Stimulated activated naive B cell treated with anti-CD40 and anti-IgM and Interleukin-4, amounts not matched to agents 10 μg/mL and 1 μg/mL and 100 μg/mL, for 72 hours (primary cell): Measurements from ENCODE around the gene RAB11B.

Source experiments
- ATAC-seq, 2 donors: fragments of 150-1000 bp; cut with Tn5 transposase; replicated peaks; 2 replicates each; pipeline ENCODE4 v1.10.0; 2021; ENCODE audit warnings: moderate library complexity in 1 of 2
- DNase-seq: peaks from one replicate; pipeline ENCODE4 v3.0.0; 2021
- H3K27ac Mint-ChIP-seq: one replicate; pipeline ENCODE4 v1.8.0; 2022; ENCODE audit warnings: mild to moderate bottlenecking, mixed read lengths
- H3K27me3 Mint-ChIP-seq, 2 donors: one replicate each; pipeline ENCODE4 v1.8.0; 2022; ENCODE audit warnings: mixed read lengths in 2 of 2
- H3K36me3 Mint-ChIP-seq, 2 donors: one replicate each; pipeline ENCODE4 v1.8.0; 2022; ENCODE audit warnings: mixed read lengths in 2 of 2, mild to moderate bottlenecking in 1 of 2
- H3K4me1 Mint-ChIP-seq, 2 donors: one replicate each; pipeline ENCODE4 v1.8.0; 2022; ENCODE audit warnings: mixed read lengths in 2 of 2, mild to moderate bottlenecking in 1 of 2
- H3K4me3 Mint-ChIP-seq, 2 donors: one replicate each; pipeline ENCODE4 v1.8.0; 2022; ENCODE audit warnings: mild to moderate bottlenecking in 2 of 2, mixed read lengths in 2 of 2, moderate library complexity in 1 of 2
- H3K9me3 Mint-ChIP-seq, 2 donors: one replicate each; pipeline ENCODE4 v1.8.0; 2022; ENCODE audit warnings: mixed read lengths in 2 of 2, mild to moderate bottlenecking in 1 of 2

RAB11B gene

GRCh38 chr19:8445488-8446001, 55.4 kb downstream of the RAB11B start:
- no peaks in the 10 kb centered on the region for H3K9me3 Mint-ChIP-seq
- H3K27ac Mint-ChIP-seq: peak overlapping the region; percentile 94
- H3K27me3 Mint-ChIP-seq: no peaks in the 10 kb centered on the region
- DNase-seq (peak; percentile 12), ATAC-seq (peak; percentile 31)
- peaks cover 15 to 33% of the 10 kb centered on the region in 2 donors for H3K36me3 Mint-ChIP-seq
- peaks cover 28 to 44% of the 10 kb centered on the region in 2 donors for H3K4me1 Mint-ChIP-seq
- peak overlapping the region; percentile 92 to 98 for H3K4me3 Mint-ChIP-seq

- peaks cover 28 to 48% of the 10 kb centered on the region in 2 donors for H3K4me1 Mint-ChIP-seq
- ATAC-seq (no peak), DNase-seq (no peak)
- peak overlapping the region; percentile 94 for H3K27ac Mint-ChIP-seq
- H3K36me3 Mint-ChIP-seq: peaks cover 15 to 36% of the 10 kb centered on the region in 2 donors
- H3K4me3 Mint-ChIP-seq: peak overlapping the region; percentile 92 to 98
- H3K9me3 Mint-ChIP-seq: no peaks in the 10 kb centered on the region
- no peaks in the 10 kb centered on the region for H3K27me3 Mint-ChIP-seq
Measured at GRCh38 chr19:8446061-8446709, 56.0 kb downstream of the RAB11B start.

- Mint-ChIP-seq H3K9me3 (no peaks in the 10 kb centered on the region), H3K36me3 (peaks cover 30 to 50% of the 10 kb centered on the region in 2 donors), H3K4me1 (peaks cover 46 to 82% of the 10 kb centered on the region in 2 donors), H3K27ac (peak overlapping the region; percentile 80), H3K4me3 (peak overlapping the region in 1 of 2 donors; percentile 10), H3K27me3 (no peaks in the 10 kb centered on the region)
- ATAC-seq (no peak), DNase-seq (no peak)
Measured at GRCh38 chr19:8449830-8450229, 59.7 kb downstream of the RAB11B start.

- peaks cover 44 to 87% of the 10 kb centered on the region in 2 donors for H3K4me1 Mint-ChIP-seq
- peaks cover 28 to 48% of the 10 kb centered on the region in 2 donors for H3K36me3 Mint-ChIP-seq
- H3K4me3 Mint-ChIP-seq: no peak overlapping the region
- no peaks in the 10 kb centered on the region for H3K27me3 Mint-ChIP-seq
- ATAC-seq (no peak), DNase-seq (no peak)
- no peaks in the 10 kb centered on the region for H3K9me3 Mint-ChIP-seq
- H3K27ac Mint-ChIP-seq: peak overlapping the region; percentile 69
Measured at GRCh38 chr19:8451377-8451776, 61.2 kb downstream of the RAB11B start.

GRCh38 chr19:8451885-8452284, 61.7 kb downstream of the RAB11B start:
- Mint-ChIP-seq H3K27ac (peak overlapping the region; percentile 69), H3K4me1 (peaks cover 46 to 87% of the 10 kb centered on the region in 2 donors), H3K27me3 (no peaks in the 10 kb centered on the region), H3K4me3 (no peak overlapping the region), H3K9me3 (no peaks in the 10 kb centered on the region), H3K36me3 (peaks cover 29 to 49% of the 10 kb centered on the region in 2 donors)
- DNase-seq (no peak), ATAC-seq (no peak)

GRCh38 chr19:8452446-8453123, 62.4 kb downstream of the RAB11B start:
- H3K4me3 Mint-ChIP-seq: no peak overlapping the region
- DNase-seq (no peak), ATAC-seq (no peak)
- peak overlapping the region; percentile 42 for H3K27ac Mint-ChIP-seq
- H3K27me3 Mint-ChIP-seq: no peaks in the 10 kb centered on the region
- H3K36me3 Mint-ChIP-seq: peaks cover 25 to 42% of the 10 kb centered on the region in 2 donors
- H3K4me1 Mint-ChIP-seq: peaks cover 41 to 80% of the 10 kb centered on the region in 2 donors
- no peaks in the 10 kb centered on the region for H3K9me3 Mint-ChIP-seq

GRCh38 chr19:8453616-8454015, 63.5 kb downstream of the RAB11B start:
- Mint-ChIP-seq H3K36me3 (peaks cover 21 to 41% of the 10 kb centered on the region in 2 donors), H3K9me3 (no peaks in the 10 kb centered on the region), H3K27me3 (no peaks in the 10 kb centered on the region), H3K4me3 (no peak overlapping the region), H3K27ac (no peak overlapping the region), H3K4me1 (peaks cover 40 to 78% of the 10 kb centered on the region in 2 donors)
- ATAC-seq (no peak), DNase-seq (no peak)
